ENCODE data around the gene PMM1. TPM values are rescaled to one million over a fixed set of nuclear protein-coding genes. Genes with fewer than 3 reads are reported as not detected.
"Not testable (repeated sequence)": the region's sequence is repeated elsewhere in the genome, so short reads cannot be mapped to it uniquely, and the experiment has no call there.

Gene PMM1
- total RNA-seq, 1 donor from 2014 or later = 49.7 TPM

DNA sequence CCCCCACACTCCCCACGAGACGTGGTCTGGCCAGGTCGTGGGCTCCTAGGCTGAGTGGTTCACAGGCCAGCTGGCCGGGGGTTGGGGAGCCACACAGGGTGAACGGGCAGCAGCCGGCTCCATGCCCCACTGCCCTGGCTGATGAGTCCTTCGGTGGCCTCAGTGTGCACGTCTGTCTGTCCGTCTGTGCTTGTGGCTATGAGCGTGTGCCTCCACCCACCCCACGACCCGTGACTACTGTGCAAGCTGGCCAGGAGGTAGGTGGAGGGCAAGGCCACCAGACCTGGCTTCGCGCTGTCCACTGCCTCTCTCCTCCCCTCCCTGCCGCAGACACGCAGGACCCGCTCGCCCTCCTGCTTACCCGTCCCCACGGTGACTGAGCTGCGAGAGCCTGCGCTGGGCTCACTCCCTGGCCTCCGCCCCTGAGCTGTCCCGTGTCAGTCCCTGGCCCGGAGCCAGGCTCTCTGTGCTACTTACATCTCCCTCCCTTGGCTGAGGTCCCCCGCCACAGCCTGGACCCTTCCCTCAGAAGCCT is 14.7 kb downstream of the PMM1 start:
- H3K27ac Mint-ChIP-seq (ENCODE audit: unreplicated experiment) = no peak overlapping the region

DNA sequence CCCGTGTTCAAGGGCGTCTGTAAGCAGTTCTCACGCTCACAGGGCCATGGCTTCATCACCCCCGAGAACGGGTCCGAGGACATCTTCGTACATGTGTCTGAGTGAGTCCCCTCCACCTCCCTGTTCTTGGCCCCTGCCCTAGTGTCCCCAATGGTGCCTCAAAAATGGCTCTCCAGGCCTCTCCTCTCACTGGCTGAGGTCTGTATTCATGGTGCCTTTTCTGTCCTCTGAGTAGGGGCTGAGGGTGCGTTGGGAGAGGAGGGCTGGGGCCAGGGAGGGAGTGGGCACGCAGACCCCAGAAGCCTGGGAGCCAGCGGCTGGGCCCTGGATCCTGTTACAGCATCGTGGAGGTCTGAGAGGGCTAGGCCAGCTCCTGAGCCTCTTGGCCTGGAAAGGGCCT is 16.0 kb downstream of the PMM1 start:
- Mint-ChIP-seq H3K36me3 (ENCODE audit: unreplicated experiment) (peaks cover 13% of the 10 kb centered on the region), H3K9me3 (ENCODE audit: unreplicated experiment) (no peaks in the 10 kb centered on the region), H3K27ac (ENCODE audit: unreplicated experiment) (no peak overlapping the region), H3K4me3 (ENCODE audit: unreplicated experiment) (no peak overlapping the region), H3K27me3 (ENCODE audit: unreplicated experiment) (no peaks in the 10 kb centered on the region), H3K4me1 (ENCODE audit: unreplicated experiment) (peaks cover 7% of the 10 kb centered on the region)
- TF ChIP-seq, protein P1, sequence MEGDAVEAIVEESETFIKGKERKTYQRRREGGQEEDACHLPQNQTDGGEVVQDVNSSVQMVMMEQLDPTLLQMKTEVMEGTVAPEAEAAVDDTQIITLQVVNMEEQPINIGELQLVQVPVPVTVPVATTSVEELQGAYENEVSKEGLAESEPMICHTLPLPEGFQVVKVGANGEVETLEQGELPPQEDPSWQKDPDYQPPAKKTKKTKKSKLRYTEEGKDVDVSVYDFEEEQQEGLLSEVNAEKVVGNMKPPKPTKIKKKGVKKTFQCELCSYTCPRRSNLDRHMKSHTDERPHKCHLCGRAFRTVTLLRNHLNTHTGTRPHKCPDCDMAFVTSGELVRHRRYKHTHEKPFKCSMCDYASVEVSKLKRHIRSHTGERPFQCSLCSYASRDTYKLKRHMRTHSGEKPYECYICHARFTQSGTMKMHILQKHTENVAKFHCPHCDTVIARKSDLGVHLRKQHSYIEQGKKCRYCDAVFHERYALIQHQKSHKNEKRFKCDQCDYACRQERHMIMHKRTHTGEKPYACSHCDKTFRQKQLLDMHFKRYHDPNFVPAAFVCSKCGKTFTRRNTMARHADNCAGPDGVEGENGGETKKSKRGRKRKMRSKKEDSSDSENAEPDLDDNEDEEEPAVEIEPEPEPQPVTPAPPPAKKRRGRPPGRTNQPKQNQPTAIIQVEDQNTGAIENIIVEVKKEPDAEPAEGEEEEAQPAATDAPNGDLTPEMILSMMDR (IDR thresholded peaks at IDR 0.05) = no peak
- DNase-seq (ENCODE audit: extremely low spot score, unreplicated experiment) = no peak

More for the DNA sequence above, 14.7 kb downstream of the PMM1 start:
- Mint-ChIP-seq H3K4me1 (ENCODE audit: unreplicated experiment) (no peaks in the 10 kb centered on the region), H3K9me3 (ENCODE audit: unreplicated experiment) (no peaks in the 10 kb centered on the region), H3K27me3 (ENCODE audit: unreplicated experiment) (no peaks in the 10 kb centered on the region), H3K36me3 (ENCODE audit: unreplicated experiment) (peaks cover 13% of the 10 kb centered on the region), H3K4me3 (ENCODE audit: unreplicated experiment) (no peak overlapping the region)
- TF ChIP-seq, protein P1 (IDR thresholded peaks at IDR 0.05) = no peak
- DNase-seq (ENCODE audit: extremely low spot score, unreplicated experiment) = no peak

DNA sequence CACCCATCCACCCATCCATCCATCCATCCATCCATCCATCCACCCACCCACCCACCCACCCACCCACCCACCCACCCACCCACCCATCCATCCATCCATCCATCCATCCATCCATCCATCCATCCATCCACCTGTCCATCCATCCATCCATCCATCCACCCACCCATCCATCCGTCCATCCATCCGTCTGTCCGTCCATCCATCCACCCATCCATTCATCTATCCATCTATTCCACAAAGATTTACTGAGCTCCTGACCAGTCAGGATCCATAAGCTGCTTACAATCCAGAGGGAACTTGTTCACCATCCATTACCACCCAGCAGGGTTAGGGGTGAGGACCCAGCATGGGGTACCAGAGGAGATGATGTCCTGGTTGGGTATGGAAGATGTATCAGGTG is 17.3 kb downstream of the PMM1 start:
- DNase-seq (ENCODE audit: extremely low spot score, unreplicated experiment); H3K27ac Mint-ChIP-seq (ENCODE audit: unreplicated experiment); H3K9me3 Mint-ChIP-seq (ENCODE audit: unreplicated experiment); H3K36me3 Mint-ChIP-seq (ENCODE audit: unreplicated experiment); H3K27me3 Mint-ChIP-seq (ENCODE audit: unreplicated experiment); H3K4me3 Mint-ChIP-seq (ENCODE audit: unreplicated experiment): not testable (repeated sequence)
- H3K4me1 Mint-ChIP-seq (ENCODE audit: unreplicated experiment) = peaks cover 12% of the 10 kb centered on the region

DNA sequence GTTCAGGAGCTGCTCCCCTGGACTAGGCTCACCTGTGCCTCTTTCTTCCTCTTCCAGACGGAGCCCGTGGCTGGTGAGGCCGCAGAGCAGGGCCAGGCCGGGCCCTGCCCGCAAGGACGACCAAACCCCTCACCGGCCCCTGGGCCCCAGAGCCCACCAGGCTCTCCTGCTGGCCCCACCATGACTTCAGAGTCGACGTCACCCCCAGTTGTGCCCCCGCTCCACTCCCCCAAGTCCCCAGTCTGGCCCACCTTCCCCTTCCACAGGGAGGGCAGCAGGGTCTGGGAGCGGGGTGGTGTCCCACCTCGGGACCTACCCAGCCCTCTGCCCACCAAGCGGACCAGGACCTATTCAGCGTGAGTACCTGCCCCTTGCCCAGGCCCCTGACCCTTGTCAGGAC is 17.9 kb downstream of the PMM1 start:
- H3K4me3 Mint-ChIP-seq (ENCODE audit: unreplicated experiment) = no peak overlapping the region
- H3K36me3 Mint-ChIP-seq (ENCODE audit: unreplicated experiment) = peaks cover 2% of the 10 kb centered on the region
- H3K27me3 Mint-ChIP-seq (ENCODE audit: unreplicated experiment) = no peaks in the 10 kb centered on the region
- no peak for DNase-seq (ENCODE audit: extremely low spot score, unreplicated experiment)
- peaks cover 18% of the 10 kb centered on the region for H3K4me1 Mint-ChIP-seq (ENCODE audit: unreplicated experiment)
- TF ChIP-seq, protein P1 (IDR thresholded peaks at IDR 0.05) = no peak
- no peaks in the 10 kb centered on the region for H3K9me3 Mint-ChIP-seq (ENCODE audit: unreplicated experiment)
- H3K27ac Mint-ChIP-seq (ENCODE audit: unreplicated experiment) = no peak overlapping the region

DNA sequence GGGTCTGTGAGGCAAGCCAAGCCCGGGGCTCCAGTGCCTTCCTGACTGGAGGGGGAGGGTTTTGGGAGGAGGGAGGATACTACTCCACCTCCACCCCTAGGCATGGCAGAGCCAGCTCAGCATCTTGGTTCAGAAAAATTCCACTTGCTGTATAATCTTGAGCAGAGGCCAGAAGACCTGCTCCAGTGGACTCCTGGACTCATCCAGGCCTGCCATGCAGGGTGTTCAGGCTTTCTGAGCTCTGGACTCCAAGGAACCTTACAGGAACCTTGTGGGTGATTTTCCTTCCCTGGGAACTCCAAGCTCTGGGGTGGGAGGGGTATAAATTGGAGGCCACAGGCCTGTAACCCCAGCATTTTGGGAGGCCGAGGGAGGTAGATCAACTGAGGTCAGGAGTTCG is 19.4 kb downstream of the PMM1 start:
- TF ChIP-seq, protein P1 (IDR thresholded peaks at IDR 0.05) = no peak
- H3K36me3 Mint-ChIP-seq (ENCODE audit: unreplicated experiment) = no peaks in the 10 kb centered on the region

DNA sequence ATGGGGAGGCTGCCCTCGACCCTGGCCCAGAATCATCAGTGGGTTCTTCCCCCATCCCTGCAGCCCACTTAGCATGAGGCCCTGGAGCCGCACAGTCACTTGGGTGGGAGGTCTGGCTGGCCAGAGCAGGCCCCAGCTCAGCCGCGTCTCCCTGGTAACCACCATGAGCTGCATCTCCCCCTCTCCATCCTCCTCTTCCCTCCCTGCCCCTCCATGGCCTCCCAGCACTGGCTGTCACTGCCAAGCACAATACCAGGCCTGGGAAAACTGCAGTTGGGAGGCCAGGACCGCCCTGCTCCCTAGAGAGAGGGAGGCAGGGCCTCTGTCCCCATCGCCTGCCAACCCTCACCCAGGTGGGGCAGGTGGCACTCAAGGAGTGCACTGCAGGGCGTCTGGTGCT is 20.8 kb downstream of the PMM1 start:
- DNase-seq (ENCODE audit: extremely low spot score, unreplicated experiment) = no peak
- Mint-ChIP-seq H3K27me3 (ENCODE audit: unreplicated experiment) (no peaks in the 10 kb centered on the region), H3K9me3 (ENCODE audit: unreplicated experiment) (no peaks in the 10 kb centered on the region), H3K36me3 (ENCODE audit: unreplicated experiment) (no peaks in the 10 kb centered on the region), H3K4me1 (ENCODE audit: unreplicated experiment) (peaks cover 39% of the 10 kb centered on the region), H3K4me3 (ENCODE audit: unreplicated experiment) (no peak overlapping the region), H3K27ac (ENCODE audit: unreplicated experiment) (no peak overlapping the region)
- TF ChIP-seq, protein P1 (IDR thresholded peaks at IDR 0.05) = no peak

More for the DNA sequence above, 19.4 kb downstream of the PMM1 start:
- no peaks in the 10 kb centered on the region for H3K27me3 Mint-ChIP-seq (ENCODE audit: unreplicated experiment)
- H3K4me3 Mint-ChIP-seq (ENCODE audit: unreplicated experiment) = no peak overlapping the region
- no peak overlapping the region for H3K27ac Mint-ChIP-seq (ENCODE audit: unreplicated experiment)
- DNase-seq (ENCODE audit: extremely low spot score, unreplicated experiment) = no peak
- peaks cover 29% of the 10 kb centered on the region for H3K4me1 Mint-ChIP-seq (ENCODE audit: unreplicated experiment)
- no peaks in the 10 kb centered on the region for H3K9me3 Mint-ChIP-seq (ENCODE audit: unreplicated experiment)
